Measurements from ENCODE around the gene ZIC4.

Gene ZIC4

DNA sequence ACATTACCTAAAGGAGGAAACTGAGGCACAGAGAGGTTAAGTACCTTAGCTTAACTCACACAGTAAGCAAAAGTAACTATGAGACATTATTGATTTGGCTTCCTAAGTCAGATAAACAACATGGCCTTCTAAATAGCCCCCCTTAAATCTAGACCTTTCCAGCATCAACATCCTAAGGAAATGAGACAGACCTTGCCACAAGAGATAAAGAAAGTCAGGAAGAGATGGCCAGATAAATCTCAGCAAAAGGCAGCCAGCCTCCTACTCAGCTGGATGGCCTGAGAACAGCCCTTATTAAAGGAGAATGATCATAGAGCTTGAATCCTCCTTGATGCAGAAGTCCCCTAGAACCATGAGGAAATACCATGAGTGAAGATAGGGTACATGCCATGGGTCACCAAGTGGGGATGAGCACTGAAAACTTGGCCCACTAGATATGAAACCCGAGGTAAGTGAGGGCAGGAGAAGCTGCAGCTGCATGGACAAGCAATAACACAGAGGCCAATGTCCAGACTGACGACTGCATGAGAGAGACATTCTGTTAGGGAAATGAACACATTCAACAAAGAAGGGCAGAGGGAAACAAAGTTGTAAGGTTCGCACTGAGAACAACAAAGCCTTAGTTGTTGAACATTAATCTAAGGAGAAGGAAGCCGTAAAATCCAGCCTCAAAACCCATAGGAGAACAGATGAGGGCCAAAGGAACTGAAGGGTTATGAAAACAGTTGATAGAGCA lies 69.6 kb downstream of the ZIC4 start:
- Mint-ChIP-seq H3K27ac (no peak overlapping the region), H3K27me3 (no peaks in the 10 kb centered on the region), H3K4me3 (no peak overlapping the region), H3K9me3 (no peaks in the 10 kb centered on the region), H3K36me3 (no peaks in the 10 kb centered on the region), H3K4me1 (no peaks in the 10 kb centered on the region)

Data from activated naive CD4-positive, alpha-beta T cell treated with anti-CD3 and anti-CD28 coated beads, Interleukin-2, amount 50 U/mL, for 24 hours (primary cell).